ENCODE results near the gene RNF44.
A peak's percentile ranks its signal among the peaks of the same experiment; 100 is the strongest.

Gene RNF44

GRCh38 chr5:176536902-176537553 lies at the start of gene RNF44:
Gene RNF44 (minus strand): TSS chr5:176537402. CDS start chr5:176532472, 4,930 bp downstream.
- H3K4me3 ChIP-seq (replicated peaks; ENCODE audit: low read depth, low read length), result peak within 1 kb of the TSS; percentile 95
- peak; percentile 91 for DNase-seq (ENCODE audit: extremely low read depth, low read depth)
- TF ChIP-seq CTCF (IDR thresholded peaks at IDR 0.05; ENCODE audit: low read depth, low read length, missing control alignments), result no peak

- no peak for DNase-seq (ENCODE audit: extremely low read depth, low read depth)
- no peak overlapping the region for H3K4me3 ChIP-seq (replicated peaks; ENCODE audit: low read depth, low read length)
- no peak for TF ChIP-seq CTCF (IDR thresholded peaks at IDR 0.05; ENCODE audit: low read depth, low read length, missing control alignments)
Measured at GRCh38 chr5:176583076-176583475, 45.9 kb upstream of the RNF44 start.

- no peak for DNase-seq (ENCODE audit: extremely low read depth, low read depth)
- H3K4me3 ChIP-seq (replicated peaks; ENCODE audit: low read depth, low read length), result no peak overlapping the region
- TF ChIP-seq CTCF (IDR thresholded peaks at IDR 0.05; ENCODE audit: low read depth, low read length, missing control alignments), result no peak
Measured at GRCh38 chr5:176581361-176581760, 44.2 kb upstream of the RNF44 start.

GRCh38 chr5:176579323-176579722 lies 42.1 kb upstream of the RNF44 start:
- H3K4me3 ChIP-seq (replicated peaks; ENCODE audit: low read depth, low read length), result no peak overlapping the region
- no peak for TF ChIP-seq CTCF (IDR thresholded peaks at IDR 0.05; ENCODE audit: low read depth, low read length, missing control alignments)
- no peak for DNase-seq (ENCODE audit: extremely low read depth, low read depth)

GRCh38 chr5:176578391-176578808 lies 41.2 kb upstream of the RNF44 start:
- no peak for DNase-seq (ENCODE audit: extremely low read depth, low read depth)
- TF ChIP-seq CTCF (IDR thresholded peaks at IDR 0.05; ENCODE audit: low read depth, low read length, missing control alignments), result peak; percentile 62
- H3K4me3 ChIP-seq (replicated peaks; ENCODE audit: low read depth, low read length), result no peak overlapping the region

GRCh38 chr5:176577312-176578176 lies 40.3 kb upstream of the RNF44 start:
- no peak overlapping the region for H3K4me3 ChIP-seq (replicated peaks; ENCODE audit: low read depth, low read length)
- no peak for TF ChIP-seq CTCF (IDR thresholded peaks at IDR 0.05; ENCODE audit: low read depth, low read length, missing control alignments)

More at GRCh38 chr5:176577312-176578176, 40.3 kb upstream of the RNF44 start:
- no peak for DNase-seq (ENCODE audit: extremely low read depth, low read depth)
